Measurements from ENCODE around the gene CCDC191. TPM values are rescaled to one million over a fixed set of nuclear protein-coding genes. Genes with fewer than 3 reads are reported as not detected.

Gene CCDC191
- total RNA-seq, 1 experiment from 2014 or later: 1.5 TPM

DNA sequence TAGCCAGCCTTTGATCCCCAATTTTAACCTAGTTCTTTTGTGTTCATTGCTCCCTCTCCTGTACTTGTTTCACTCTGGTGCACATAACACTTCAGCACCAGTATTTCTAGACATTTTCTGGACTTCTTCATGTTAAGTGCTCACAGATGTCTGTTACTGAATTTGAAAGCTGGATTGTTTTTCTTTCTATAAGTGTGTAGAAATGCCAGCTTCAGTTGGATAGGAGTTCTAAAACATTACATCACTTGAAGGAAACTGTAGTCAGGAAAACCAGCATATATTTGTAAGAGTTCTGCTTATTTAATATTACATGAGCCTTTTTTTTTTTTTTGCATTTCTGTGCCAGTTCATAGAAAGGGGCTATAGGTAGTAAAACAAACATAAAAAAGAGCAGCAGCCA, 21.8 kb upstream of the CCDC191 start:
- Histone ChIP-seq H3K9me3 (no peaks in the 10 kb centered on the region), H3K36me3 (peaks cover 91% of the 10 kb centered on the region), H3K4me3 (no peak overlapping the region), H3K27me3 (no peaks in the 10 kb centered on the region)
- DNase-seq: no peak

DNA sequence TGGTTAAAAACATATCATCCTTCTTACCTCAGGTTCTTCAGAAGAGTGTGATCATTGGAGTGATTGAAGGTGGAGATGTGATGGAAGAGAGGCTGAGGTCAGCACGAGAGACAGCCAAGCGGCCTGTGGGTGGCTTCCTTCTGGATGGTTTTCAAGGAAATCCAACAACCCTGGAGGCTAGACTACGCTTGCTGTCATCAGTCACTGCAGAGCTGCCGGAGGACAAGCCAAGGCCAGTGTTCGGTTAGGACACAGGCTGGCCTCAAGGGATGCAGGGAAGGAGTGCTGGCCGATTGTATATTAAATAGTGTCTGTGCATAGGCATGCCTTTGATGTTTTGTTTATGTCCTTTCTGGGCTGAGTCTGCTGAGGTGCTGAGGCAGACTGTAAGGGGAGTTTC, 20.4 kb upstream of the CCDC191 start:
- Histone ChIP-seq H3K27me3 (no peaks in the 10 kb centered on the region), H3K9me3 (no peaks in the 10 kb centered on the region), H3K36me3 (peaks cover 88% of the 10 kb centered on the region), H3K4me3 (no peak overlapping the region)
- DNase-seq: no peak

DNA sequence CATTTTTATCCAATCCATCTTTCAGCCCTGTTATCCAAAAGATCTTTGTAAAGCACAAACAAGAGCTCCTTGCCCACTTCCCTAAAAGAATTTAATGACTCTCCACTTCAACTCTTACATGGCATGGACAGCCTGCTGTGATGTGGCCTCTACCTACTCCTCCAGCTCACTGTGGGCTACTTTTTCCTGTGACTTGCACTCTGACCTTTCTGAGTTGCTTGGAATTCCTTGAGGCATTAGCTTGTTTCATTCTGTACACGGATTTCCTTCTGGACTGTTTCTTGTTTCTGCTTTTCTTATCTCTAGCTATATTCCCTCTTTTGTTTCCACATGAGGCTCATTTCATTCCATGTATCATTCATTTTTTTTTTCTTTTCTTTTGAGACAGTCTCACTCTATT, 15.5 kb upstream of the CCDC191 start:
- DNase-seq: no peak
- Histone ChIP-seq H3K27me3 (no peaks in the 10 kb centered on the region), H3K4me3 (no peak overlapping the region), H3K9me3 (no peaks in the 10 kb centered on the region), H3K36me3 (peaks cover 84% of the 10 kb centered on the region)

- H3K9me3 ChIP-seq: no peaks in the 10 kb centered on the region
- H3K36me3 ChIP-seq: peaks cover 64% of the 10 kb centered on the region
- H3K27me3 ChIP-seq: no peaks in the 10 kb centered on the region
- no peak overlapping the region for H3K4me3 ChIP-seq
- no peak for DNase-seq
These were observed 12.0 kb upstream of the CCDC191 start for GRCh38 chr3:114068336-114068735.

DNA sequence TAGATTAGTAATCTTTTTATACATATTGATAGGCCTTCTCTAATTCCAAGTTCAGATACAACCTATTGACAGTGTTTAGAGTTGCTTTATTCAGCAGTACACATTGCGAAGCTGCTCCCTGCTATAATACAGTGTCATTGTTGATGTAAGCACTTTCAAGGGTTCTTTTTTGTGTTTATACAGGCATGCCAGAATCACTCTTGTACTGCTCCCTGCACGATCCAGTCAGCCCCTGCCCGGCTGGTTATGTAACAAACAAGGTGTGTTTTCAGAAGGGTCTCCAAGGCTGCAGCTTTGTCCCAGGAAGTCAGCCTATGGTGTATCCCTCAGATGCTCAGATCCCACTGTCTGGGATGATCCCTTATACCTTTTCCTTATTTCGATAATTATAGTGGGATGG, 11.5 kb upstream of the CCDC191 start:
- DNase-seq: no peak
- Histone ChIP-seq H3K36me3 (peaks cover 62% of the 10 kb centered on the region), H3K4me3 (no peak overlapping the region), H3K9me3 (no peaks in the 10 kb centered on the region), H3K27me3 (no peaks in the 10 kb centered on the region)

DNA sequence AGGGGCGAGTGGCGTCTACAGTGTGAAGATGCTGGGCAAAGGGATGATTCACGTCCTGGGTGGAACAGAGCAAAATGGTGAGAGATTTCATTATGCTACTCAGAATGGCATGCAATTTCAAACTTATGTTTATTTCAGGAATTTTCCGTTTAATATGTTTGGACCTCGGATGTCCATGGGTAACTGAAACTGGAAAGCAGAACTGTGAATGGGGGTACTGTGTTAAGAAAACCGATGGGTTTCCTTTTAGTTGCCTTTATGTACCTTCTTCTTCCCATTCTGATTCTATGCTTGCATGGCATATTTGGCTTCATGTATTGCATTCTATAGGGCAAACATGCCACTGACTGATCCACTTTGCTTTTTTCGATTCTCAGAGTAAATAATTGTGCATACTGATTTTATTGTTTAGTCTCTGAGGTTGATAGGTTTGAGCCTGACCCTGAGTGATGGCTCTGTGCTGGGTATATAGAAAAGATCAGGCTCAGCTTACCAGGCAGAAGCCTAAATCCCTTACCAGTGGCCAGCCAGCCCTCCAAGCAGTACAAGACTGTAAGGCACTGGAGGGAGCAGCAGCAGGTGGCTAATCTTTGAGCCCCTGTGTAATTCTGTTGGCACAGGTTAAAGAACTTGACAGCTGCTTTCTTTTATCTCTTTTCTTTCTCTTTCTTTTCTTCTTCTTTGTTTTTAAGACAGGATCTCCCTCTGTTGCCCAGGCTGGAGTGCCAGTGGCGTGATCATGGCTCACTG, 4.8 kb upstream of the CCDC191 start:
- no peaks in the 10 kb centered on the region for H3K9me3 ChIP-seq
- DNase-seq: no peak
- peaks cover 23% of the 10 kb centered on the region for H3K36me3 ChIP-seq
- H3K27me3 ChIP-seq: no peaks in the 10 kb centered on the region
- H3K4me3 ChIP-seq: no peak overlapping the region

- Histone ChIP-seq H3K4me3 (no peak overlapping the region), H3K27me3 (no peaks in the 10 kb centered on the region), H3K36me3 (peaks cover 17% of the 10 kb centered on the region), H3K9me3 (no peaks in the 10 kb centered on the region)
- no peak for DNase-seq
These were observed 2.3 kb upstream of the CCDC191 start for GRCh38 chr3:114058646-114059045.

- no peak for DNase-seq
- peak overlapping the region; percentile 70 for H3K4me3 ChIP-seq
- no peaks in the 10 kb centered on the region for H3K9me3 ChIP-seq
- peaks cover 17% of the 10 kb centered on the region for H3K36me3 ChIP-seq
- H3K27me3 ChIP-seq: no peaks in the 10 kb centered on the region
These were observed 653 bp upstream of the CCDC191 start for GRCh38 chr3:114057011-114057347.

DNA sequence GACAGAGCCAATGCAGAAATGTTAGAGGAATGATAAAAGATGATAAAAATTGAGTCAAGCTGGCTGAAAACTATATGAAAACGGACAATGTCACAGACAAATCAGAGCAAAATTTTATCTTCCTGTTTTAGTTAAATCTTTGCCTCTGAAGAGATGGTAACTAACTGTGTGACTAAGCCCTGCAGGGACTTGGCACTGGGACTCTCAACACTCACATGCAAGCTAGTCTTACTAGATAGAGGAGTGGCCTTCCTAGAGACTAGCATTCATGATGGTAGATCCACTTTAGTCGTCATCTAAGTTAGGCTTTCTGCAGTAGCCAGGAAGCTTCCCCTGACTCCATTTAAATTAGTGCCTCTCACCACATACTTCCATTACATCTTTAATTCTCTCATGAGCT, 4.1 kb downstream of the CCDC191 start:
- no peaks in the 10 kb centered on the region for H3K27me3 ChIP-seq
- H3K9me3 ChIP-seq: no peaks in the 10 kb centered on the region
- peak; percentile 71 for DNase-seq
- H3K36me3 ChIP-seq: no peaks in the 10 kb centered on the region
- no peak overlapping the region for H3K4me3 ChIP-seq

DNA sequence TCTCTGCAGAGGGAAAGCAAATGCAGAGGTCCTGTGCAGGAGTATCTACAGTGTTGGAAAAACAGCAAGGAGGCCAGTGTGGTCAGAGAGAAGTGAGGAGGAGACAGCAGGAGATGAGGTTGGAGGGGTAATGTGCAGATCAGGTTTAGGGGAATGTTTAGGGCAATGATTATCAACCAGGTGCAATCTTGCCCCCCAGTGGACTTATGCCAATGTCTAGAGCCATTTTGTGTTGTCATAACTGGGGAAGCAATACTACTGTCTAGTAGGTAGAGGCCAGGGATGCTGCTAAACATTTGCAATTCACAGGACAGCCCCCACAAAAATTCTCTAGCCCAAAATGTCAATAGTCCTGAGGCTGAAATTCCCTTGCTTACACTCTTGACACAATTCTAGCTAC, 13.1 kb downstream of the CCDC191 start:
- Histone ChIP-seq H3K4me3 (no peak overlapping the region), H3K27me3 (no peaks in the 10 kb centered on the region), H3K9me3 (no peaks in the 10 kb centered on the region), H3K36me3 (no peaks in the 10 kb centered on the region)
- DNase-seq: no peak

DNA sequence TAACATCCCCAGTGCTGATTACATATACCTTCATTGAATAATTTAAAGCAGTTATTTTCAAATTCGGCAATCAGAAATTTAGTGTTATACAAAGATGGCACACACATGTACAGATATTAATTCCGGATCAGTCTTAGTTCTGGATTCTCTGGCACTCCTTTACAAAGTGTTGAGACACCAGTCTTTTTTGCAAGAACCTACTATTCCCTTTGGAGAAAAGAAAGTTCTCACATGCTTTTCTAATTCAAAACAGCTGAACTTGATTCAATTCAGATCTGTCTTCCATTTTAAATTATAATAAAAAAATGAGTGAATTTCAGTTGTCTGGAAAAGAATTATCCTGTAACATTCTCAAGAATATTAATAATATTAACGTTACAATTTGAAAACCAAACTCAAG, 20.4 kb downstream of the CCDC191 start:
- DNase-seq: no peak
- Histone ChIP-seq H3K9me3 (no peaks in the 10 kb centered on the region), H3K4me3 (no peak overlapping the region), H3K36me3 (peaks cover 7% of the 10 kb centered on the region), H3K27me3 (no peaks in the 10 kb centered on the region)

- Histone ChIP-seq H3K27me3 (no peaks in the 10 kb centered on the region), H3K9me3 (no peaks in the 10 kb centered on the region), H3K4me3 (no peak overlapping the region), H3K36me3 (peaks cover 7% of the 10 kb centered on the region)
- no peak for DNase-seq
These were observed 21.4 kb downstream of the CCDC191 start for GRCh38 chr3:114034787-114035545.

- H3K4me3 ChIP-seq: no peak overlapping the region
- H3K36me3 ChIP-seq: peaks cover 7% of the 10 kb centered on the region
- no peaks in the 10 kb centered on the region for H3K9me3 ChIP-seq
- H3K27me3 ChIP-seq: no peaks in the 10 kb centered on the region
- no peak for DNase-seq
These were observed 22.1 kb downstream of the CCDC191 start for GRCh38 chr3:114034211-114034610.

GRCh38 chr3:114033721-114034120, 22.6 kb downstream of the CCDC191 start:
- no peaks in the 10 kb centered on the region for H3K27me3 ChIP-seq

GRCh38 chr3:114026331-114026730, 30.0 kb downstream of the CCDC191 start:
- Histone ChIP-seq H3K4me3 (no peak overlapping the region), H3K27me3 (no peaks in the 10 kb centered on the region), H3K36me3 (no peaks in the 10 kb centered on the region), H3K9me3 (no peaks in the 10 kb centered on the region)
- DNase-seq: no peak

More at GRCh38 chr3:114033721-114034120, 22.6 kb downstream of the CCDC191 start:
- H3K9me3 ChIP-seq: no peaks in the 10 kb centered on the region
- H3K36me3 ChIP-seq: peaks cover 7% of the 10 kb centered on the region
- no peak overlapping the region for H3K4me3 ChIP-seq
- no peak for DNase-seq

DNA sequence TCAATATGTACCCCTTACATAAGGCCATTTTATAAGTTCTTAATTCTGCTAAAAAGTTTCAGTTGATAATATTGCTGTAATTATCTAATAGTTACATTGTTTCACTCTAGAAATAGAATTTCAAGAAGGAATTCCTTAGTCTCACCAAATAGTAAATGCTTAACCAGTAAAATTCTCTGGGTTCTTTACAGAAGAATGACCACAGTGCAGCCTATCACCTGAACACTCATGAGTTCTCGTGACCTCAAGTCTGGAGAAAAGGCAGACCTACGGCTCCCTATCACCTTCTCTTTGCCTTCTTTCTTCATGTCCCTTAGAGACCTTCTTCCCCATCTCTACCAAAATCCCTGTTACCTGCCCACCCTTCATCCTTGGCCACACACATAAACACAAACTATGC, 30.9 kb downstream of the CCDC191 start:
- Histone ChIP-seq H3K36me3 (no peaks in the 10 kb centered on the region), H3K27me3 (no peaks in the 10 kb centered on the region), H3K9me3 (no peaks in the 10 kb centered on the region), H3K4me3 (no peak overlapping the region)
- no peak for DNase-seq

DNA sequence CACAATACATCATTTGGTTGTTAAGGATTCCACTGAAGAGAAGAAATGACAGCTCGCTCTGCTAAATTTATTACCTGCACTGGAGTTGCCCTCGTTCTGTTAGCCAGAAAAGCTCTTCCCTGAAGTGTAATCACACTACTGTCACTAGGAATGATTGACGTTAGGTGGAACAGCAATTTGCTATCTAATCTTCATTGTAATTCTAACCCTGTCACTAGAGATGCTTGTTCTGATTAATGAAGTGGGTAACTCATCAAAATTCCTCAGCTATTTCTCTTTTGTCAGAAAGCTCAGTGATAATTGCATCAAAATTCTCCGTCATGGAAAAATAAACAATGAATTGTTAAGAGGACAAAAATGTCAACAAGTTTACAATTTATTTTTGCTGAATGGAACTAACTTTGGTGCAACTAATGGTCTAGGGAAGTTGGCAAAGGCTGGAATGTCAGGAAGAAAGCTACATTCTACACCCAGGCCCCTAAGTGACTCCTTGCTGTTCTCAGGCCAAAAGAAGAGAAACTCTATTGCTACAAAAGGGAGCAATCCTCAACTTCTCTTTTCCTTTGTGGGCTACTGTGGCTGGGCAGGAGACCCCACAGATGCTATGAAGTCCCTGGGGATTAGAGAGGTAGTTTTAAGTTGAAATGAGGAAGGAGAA, 34.1 kb downstream of the CCDC191 start:
- Histone ChIP-seq H3K4me3 (no peak overlapping the region), H3K27me3 (no peaks in the 10 kb centered on the region), H3K36me3 (no peaks in the 10 kb centered on the region), H3K9me3 (no peaks in the 10 kb centered on the region)
- DNase-seq: no peak

DNA sequence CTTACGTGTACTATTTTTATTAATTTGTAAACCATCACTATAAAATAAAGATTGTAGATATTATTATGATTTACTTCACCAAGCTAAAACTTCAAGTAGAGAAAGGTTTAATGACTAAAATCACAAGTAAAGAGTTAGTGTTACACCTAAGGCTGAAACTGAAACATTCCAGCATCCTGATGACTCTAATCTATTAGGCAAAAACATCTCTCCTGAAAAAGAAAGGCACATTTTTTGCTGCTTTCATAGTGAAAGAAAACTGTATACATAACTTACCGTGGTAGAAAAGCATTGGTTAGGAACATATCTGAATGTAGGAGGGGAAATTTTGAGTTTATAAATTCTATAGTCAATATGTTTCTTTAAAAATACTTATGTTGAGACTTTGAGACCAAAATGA, 35.4 kb downstream of the CCDC191 start:
- no peak for DNase-seq
- H3K27me3 ChIP-seq: no peaks in the 10 kb centered on the region
- no peaks in the 10 kb centered on the region for H3K9me3 ChIP-seq
- H3K4me3 ChIP-seq: no peak overlapping the region
- no peaks in the 10 kb centered on the region for H3K36me3 ChIP-seq
